ENCODE measurements around the gene NECAP2.

Gene NECAP2, protein sequence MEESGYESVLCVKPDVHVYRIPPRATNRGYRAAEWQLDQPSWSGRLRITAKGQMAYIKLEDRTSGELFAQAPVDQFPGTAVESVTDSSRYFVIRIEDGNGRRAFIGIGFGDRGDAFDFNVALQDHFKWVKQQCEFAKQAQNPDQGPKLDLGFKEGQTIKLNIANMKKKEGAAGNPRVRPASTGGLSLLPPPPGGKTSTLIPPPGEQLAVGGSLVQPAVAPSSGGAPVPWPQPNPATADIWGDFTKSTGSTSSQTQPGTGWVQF

GRCh38 chr1:16440470-16441281 is at the start of gene NECAP2:
TSS of gene NECAP2 (plus strand) at chr1:16440724. CDS start at chr1:16440762, 38 bp downstream.
- Histone ChIP-seq H3K36me3 (replicated peaks; ENCODE audit: insufficient read depth, low read length) (no peaks in the 10 kb centered on the region), H3K4me2 (ENCODE audit: low read depth, low read length) (peak within 1 kb of the TSS; percentile 94), H3K27me3 (replicated peaks; ENCODE audit: insufficient read depth, low read length) (no peaks in the 10 kb centered on the region), H3K27ac (ENCODE audit: low read length) (peak within 1 kb of the TSS; percentile 89), H3F3A (ENCODE audit: insufficient read depth, low read length) (peaks cover 46% of the 10 kb centered on the region), H3K9me3 (replicated peaks; ENCODE audit: insufficient read depth, low read length) (no peaks in the 10 kb centered on the region), H3K79me2 (ENCODE audit: low read length) (peaks cover 40% of the 10 kb centered on the region), H3K4me3 (ENCODE audit: low read length) (peak within 1 kb of the TSS; percentile 99), H4K20me1 (ENCODE audit: insufficient read depth, low read length) (no peaks in the 10 kb centered on the region), H2AFZ (ENCODE audit: low read length) (peak within 1 kb of the TSS; percentile 99), H3K9ac (ENCODE audit: low read length) (peak within 1 kb of the TSS; percentile 95), H3K4me1 (ENCODE audit: low read length) (peaks cover 43% of the 10 kb centered on the region), H3K9me2 (replicated peaks; ENCODE audit: insufficient read depth, low read length) (no peaks in the 10 kb centered on the region)
- peak; percentile 94 for DNase-seq
- TF ChIP-seq EZH2phosphoT487 (IDR thresholded peaks at IDR 0.05; ENCODE audit: low read length) (no peak), CTCF (IDR thresholded peaks at IDR 0.05; ENCODE audit: low read length) (peak; percentile 79), EZH2 (optimal IDR thresholded peaks at IDR 0.05; ENCODE audit: low read depth, low read length) (no peak)

DNA sequence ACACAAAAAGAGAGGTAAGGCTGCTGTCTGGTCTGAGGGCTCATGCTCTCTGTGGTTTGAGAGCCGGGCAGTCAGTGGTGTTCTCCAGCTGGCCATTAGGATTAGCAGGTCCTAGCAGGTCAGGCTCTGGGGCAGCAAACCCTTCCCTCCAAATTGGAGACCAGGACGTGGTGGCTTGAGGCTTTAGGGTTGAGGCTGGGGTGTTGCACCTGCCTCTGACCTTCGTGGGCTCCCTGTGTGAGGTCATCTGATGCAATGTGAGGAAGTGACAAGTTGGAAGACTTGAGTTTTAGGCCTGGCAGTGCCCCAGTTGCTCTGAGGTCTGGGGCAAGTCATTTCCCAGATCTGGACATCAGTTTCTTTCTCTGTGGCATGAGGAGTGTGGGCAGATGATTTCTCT is 49.1 kb upstream of the NECAP2 start:
- Histone ChIP-seq H3K4me2 (ENCODE audit: low read depth, low read length) (no peak overlapping the region), H3K9ac (ENCODE audit: low read length) (no peak overlapping the region), H3K27ac (ENCODE audit: low read length) (no peak overlapping the region), H3K79me2 (ENCODE audit: low read length) (peaks cover 79% of the 10 kb centered on the region), H3K27me3 (replicated peaks; ENCODE audit: insufficient read depth, low read length) (no peaks in the 10 kb centered on the region), H3F3A (ENCODE audit: insufficient read depth, low read length) (no peaks in the 10 kb centered on the region), H2AFZ (ENCODE audit: low read length) (no peak overlapping the region), H3K4me3 (ENCODE audit: low read length) (no peak overlapping the region), H3K9me3 (replicated peaks; ENCODE audit: insufficient read depth, low read length) (no peaks in the 10 kb centered on the region), H3K4me1 (ENCODE audit: low read length) (peaks cover 3% of the 10 kb centered on the region; the same call in 1 of the 2 replicates), H4K20me1 (ENCODE audit: insufficient read depth, low read length) (peaks cover 63% of the 10 kb centered on the region), H3K9me2 (replicated peaks; ENCODE audit: insufficient read depth, low read length) (no peaks in the 10 kb centered on the region), H3K36me3 (replicated peaks; ENCODE audit: insufficient read depth, low read length) (peaks cover 3% of the 10 kb centered on the region; the same call in 1 of the 2 replicates)
- no peak for DNase-seq
- TF ChIP-seq EZH2 (optimal IDR thresholded peaks at IDR 0.05; ENCODE audit: low read depth, low read length) (no peak), CTCF (IDR thresholded peaks at IDR 0.05; ENCODE audit: low read length) (no peak), EZH2phosphoT487 (IDR thresholded peaks at IDR 0.05; ENCODE audit: low read length) (no peak)

- no peak overlapping the region for H2AFZ ChIP-seq (ENCODE audit: low read length)
- H3K79me2 ChIP-seq (ENCODE audit: low read length), result peaks cover 63% of the 10 kb centered on the region
- H3K9ac ChIP-seq (ENCODE audit: low read length), result no peak overlapping the region
- no peak for DNase-seq
- no peak overlapping the region for H3K4me3 ChIP-seq (ENCODE audit: low read length)
- H3F3A ChIP-seq (ENCODE audit: insufficient read depth, low read length), result no peaks in the 10 kb centered on the region
- no peaks in the 10 kb centered on the region for H3K4me1 ChIP-seq (ENCODE audit: low read length)
- no peak overlapping the region for H3K4me2 ChIP-seq (ENCODE audit: low read depth, low read length)
- H3K9me3 ChIP-seq (replicated peaks; ENCODE audit: insufficient read depth, low read length), result no peaks in the 10 kb centered on the region
- peaks cover 3% of the 10 kb centered on the region; the same call in 1 of the 2 replicates for H3K36me3 ChIP-seq (replicated peaks; ENCODE audit: insufficient read depth, low read length)
- H3K9me2 ChIP-seq (replicated peaks; ENCODE audit: insufficient read depth, low read length), result no peaks in the 10 kb centered on the region
- H3K27ac ChIP-seq (ENCODE audit: low read length), result no peak overlapping the region
- TF ChIP-seq CTCF (IDR thresholded peaks at IDR 0.05; ENCODE audit: low read length) (no peak), EZH2 (optimal IDR thresholded peaks at IDR 0.05; ENCODE audit: low read depth, low read length) (no peak)
- H3K27me3 ChIP-seq (replicated peaks; ENCODE audit: insufficient read depth, low read length), result no peaks in the 10 kb centered on the region
- peaks cover 47% of the 10 kb centered on the region for H4K20me1 ChIP-seq (ENCODE audit: insufficient read depth, low read length)
These were observed 47.6 kb upstream of the NECAP2 start for GRCh38 chr1:16392740-16393569.
